NCI-H2029 treated with DMSO at 0.1 percent for 48 hours (cell line): ENCODE measurements around the gene CORO6.

Source experiments
- DNase-seq: peaks from one replicate; lab custom pipeline; 2025; lab: John Stamatoyannopoulos, UW

CORO6 gene

DNA sequence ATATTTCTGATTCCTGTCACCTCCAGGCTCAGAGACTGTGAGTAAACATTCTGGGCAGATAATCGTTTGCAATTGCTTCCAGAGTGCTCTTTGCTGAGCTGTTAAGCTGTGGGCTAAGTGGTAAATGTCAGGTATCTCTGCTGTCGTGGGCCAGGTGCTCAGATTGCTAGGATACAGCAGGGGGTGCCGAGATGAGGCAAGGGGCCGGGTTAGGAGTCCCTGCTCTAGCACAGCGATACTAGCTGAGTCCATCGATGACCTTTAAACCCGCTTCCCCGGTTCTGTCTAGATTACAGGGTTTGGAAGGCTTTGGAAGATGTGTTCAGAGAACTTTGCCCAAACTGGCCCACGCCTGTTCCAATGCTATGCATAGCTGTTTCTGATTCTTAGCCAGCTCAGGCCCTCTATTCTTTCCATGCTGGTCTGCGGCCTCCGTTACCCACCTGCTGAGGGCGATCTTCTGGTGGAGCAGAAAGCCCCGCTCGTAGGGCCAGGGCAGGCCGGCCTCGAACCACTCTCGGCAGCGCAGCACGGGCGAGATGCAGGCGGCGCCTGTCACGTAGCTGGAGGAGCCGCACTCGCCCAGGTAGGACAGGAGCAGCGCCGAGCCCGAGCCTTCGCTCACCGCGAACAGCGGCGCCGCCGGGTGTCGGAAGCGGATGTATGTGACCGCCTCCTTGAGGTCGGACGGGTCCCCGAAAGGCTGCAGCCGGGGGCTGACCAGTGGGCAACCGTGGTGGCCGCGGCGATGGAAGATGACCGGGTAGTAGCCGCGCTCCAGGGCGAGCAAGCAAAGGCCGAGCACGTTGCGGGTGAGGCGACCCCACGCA lies 56.9 kb downstream of the CORO6 start:
- DNase-seq: peak; percentile 54
